Regular cardiac myocyte (primary cell): Measurements from ENCODE around the gene CD74. TPM values are rescaled to one million over a fixed set of nuclear protein-coding genes. Genes with fewer than 3 reads are reported as not detected.

Experiments
- total RNA-seq: library from RNA; depleted of rRNA; stranded (reverse); fragments of >200 nt; gene quantifications from 2 replicates; pipeline ENCODE4 v1.2.3, GENCODE V29; 2014

Gene CD74
- 0.38 and 0.85 TPM in 2 replicates for total RNA-seq

DNA sequence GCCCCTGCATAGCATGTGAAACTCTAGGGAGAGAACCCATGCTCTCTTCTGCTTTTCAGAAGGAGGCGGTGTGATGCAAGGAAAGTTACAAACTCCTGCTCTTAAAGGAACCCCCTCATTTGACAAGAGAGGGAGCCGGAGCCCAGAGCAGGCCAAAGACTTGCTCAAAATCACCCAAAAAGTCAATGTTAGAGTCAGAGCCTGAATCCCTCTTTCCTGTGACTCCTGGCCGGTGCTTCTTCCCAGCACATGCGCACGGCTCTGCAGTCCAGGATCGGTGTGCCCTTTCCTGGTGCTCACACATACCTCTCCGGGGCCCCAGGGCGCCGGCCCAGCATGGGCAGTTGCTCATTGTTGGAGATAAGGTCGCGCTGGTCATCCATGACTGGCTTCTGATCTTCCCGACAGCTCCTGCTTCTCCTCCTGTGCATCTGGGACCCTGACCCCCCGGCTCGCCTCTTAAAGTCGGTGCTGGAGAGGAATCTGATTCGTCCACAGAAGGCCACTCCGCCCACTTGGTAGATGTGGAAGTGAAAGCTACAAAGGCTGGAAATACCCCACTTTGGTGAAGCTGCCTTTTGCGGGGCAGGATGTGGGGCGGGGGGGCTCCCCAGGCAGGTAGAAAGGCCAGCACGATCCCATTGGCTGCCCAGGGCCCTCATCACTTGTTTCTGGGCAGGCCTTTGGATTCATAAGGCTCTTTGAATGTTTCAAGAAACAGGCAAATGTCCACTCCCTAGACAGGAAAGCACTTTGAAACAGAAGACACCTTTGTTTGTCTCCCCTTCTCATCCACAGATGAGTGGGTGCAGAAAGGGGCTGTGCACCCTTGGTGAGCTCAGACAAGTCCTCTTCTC is at the start of gene CD74:
CD74 (minus strand) TSS at position 592 of the 857 bp plus-strand sequence; CDS start at position 431, 161 bp downstream.

DNA sequence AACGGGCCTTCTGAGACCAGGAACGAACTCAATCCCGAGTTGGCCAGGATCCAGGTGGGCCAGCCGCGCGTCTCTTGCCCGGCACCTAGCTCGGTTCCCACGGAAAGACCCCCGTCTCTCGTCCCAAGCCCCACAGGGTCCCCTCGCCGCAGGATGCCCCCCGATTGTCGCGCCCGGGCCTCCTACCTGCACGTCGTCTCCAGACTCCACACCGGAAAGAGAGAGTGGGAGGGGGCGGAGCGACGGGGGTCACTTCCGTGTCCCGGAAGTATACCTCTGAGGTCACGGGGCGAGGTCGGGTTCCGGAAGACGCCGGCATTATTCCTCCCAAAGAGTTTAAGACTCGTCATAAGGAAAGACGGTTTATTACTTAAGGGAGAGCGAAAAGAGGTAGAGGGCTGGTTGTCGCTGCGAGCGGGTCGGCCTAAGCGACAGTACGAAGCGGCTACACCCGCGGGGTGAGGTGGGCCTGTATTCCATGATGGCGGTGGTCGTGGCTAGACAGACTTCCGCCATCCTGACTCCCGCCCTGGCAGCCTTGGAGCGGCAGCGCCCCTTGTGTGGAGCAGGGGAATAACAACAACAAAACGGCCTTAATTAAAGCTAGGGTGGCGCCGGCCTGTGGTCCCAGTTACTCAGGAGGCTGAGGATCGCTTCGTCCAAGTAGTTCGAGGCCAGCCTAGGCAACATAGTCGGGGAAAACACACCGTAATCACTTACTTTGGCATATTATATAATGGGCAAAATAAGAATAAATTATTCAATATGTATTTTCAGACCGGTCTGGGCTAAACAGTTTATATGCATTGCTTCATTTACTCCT is 37.0 kb upstream of the CD74 start, which contains the start of gene RPS14:
RPS14 (minus strand) TSS at position 223 of the 823 bp plus-strand sequence. CDS start 2,006 bp downstream, outside the sequence.

DNA sequence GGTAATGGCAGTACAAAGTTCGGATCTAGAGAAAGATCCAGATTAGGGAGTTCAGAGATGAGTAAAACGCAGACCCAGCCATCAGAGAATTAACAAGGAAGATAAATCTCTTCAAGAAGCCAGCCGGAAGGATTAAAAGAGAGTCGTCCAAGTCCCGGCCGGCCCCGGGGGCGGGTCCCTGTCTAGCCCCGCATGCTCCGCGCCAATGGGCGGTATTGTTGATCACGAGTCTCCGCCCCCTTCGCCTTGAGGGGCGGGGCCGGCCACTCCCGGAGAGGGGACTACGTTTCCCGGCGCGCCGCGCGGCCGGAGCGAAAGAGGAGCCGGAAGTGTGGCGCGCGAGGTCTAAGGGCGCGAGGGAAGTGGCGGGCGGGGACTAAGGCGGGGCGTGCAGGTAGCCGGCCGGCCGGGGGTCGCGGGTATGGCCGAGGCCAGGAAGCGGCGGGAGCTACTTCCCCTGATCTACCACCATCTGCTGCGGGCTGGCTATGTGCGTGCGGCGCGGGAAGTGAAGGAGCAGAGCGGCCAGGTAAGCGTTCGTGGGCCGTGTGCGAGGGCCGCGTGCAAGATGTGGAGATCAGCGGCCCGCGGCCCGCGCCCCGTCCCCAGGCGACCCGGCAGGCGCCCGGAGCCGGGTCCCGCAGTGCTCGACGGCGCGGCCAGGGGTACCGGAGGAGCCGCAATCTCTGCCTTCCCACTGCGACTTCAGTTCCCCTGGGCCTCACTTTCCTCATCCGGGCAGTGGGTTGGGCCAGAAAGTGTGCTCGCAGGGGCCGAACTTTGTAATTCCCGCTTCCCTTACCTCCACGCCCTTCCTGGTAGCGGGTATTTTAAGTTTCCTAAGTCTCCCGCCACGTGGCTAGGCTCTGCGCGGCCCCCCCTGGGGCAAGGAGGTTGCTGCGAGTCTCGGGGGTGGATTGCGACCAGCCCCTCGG is 55.1 kb downstream of the CD74 start, which contains the start of gene TCOF1:
TCOF1 (plus strand) TSS at position 372 of the 935 bp plus-strand sequence; CDS start at position 422, 50 bp downstream.

Other genes with a start within 250 kb of the CD74 start
- 0.38 and 0.56 TPM in 2 replicates for gene CDX1, start 246.1 kb downstream of the CD74 start, total RNA-seq
- gene SLC6A7, start 222.8 kb downstream of the CD74 start, total RNA-seq = under 0.01 TPM in 2 replicates
- gene CAMK2A, start 123.1 kb downstream of the CD74 start, total RNA-seq = under 0.01 and 0.28 TPM in 2 replicates
- gene ARSI, start 110.0 kb downstream of the CD74 start, total RNA-seq = 4.4 and 5.4 TPM in 2 replicates
- 10.1 and 33.2 TPM in 2 replicates for gene TCOF1, start 55.2 kb downstream of the CD74 start, total RNA-seq
- gene RPS14, start 36.8 kb upstream of the CD74 start, total RNA-seq = 3,397 and 3,748 TPM in 2 replicates
- 39.5 and 65.6 TPM in 2 replicates for gene NDST1, start 95.2 kb upstream of the CD74 start, total RNA-seq
- gene SYNPO, start 227.8 kb upstream of the CD74 start, total RNA-seq = 7.3 and 8.2 TPM in 2 replicates
- gene MYOZ3, start 248.3 kb upstream of the CD74 start, total RNA-seq = 0.38 and 0.85 TPM in 2 replicates